H1 (cell line): ENCODE measurements around the gene DIPK1A. TPM values are rescaled to one million over a fixed set of nuclear protein-coding genes. Genes with fewer than 3 reads are reported as not detected.

Experiments
- CTCF ChIA-PET: fragments of 300-600 bp; sonication (Branson Sonifier 250); formaldehyde crosslinking; loops from one replicate; lab custom pipeline; 2021; ENCODE audit not compliant: partially characterized antibody; lab: Charles Lee
- POLR2A ChIA-PET: fragments of 300-600 bp; sonication (Branson Sonifier 250); formaldehyde crosslinking; loops from one replicate; lab custom pipeline; 2021; ENCODE audit warnings: inconsistent platforms; ENCODE audit not compliant: partially characterized antibody; lab: Charles Lee
- DNase-seq, 2 experiments: peaks; one replicate each; pipeline versions ENCODE4 v3.0.0 to v3.0.0-alpha.2; 2010 to 2022; ENCODE audit warnings: low spot score in 2 of 2, low read depth in 1 of 2, mixed read lengths in 1 of 2
- FAIRE-seq: peaks from 2 replicates; lab custom pipeline; 2011; peaks lifted over from hg19 to GRCh38; lab: Jason Lieb, UNC
- H2AFZ ChIP-seq: 2 replicates; pipeline ENCODE4 v1.8.1; 2012; ENCODE audit warnings: low read length, inconsistent platforms
- H2AK5ac ChIP-seq: 2 replicates; pipeline ENCODE4 v1.6.1; 2013; ENCODE audit warnings: low read depth, low read length
- H2BK120ac ChIP-seq: replicated peaks from 2 replicates; pipeline ENCODE3; 2013; ENCODE audit warnings: low read depth, low read length, inconsistent platforms
- H2BK12ac ChIP-seq: 2 replicates; pipeline ENCODE4 v1.6.1; 2013; ENCODE audit warnings: low read depth, low read length
- H2BK15ac ChIP-seq: 2 replicates; pipeline ENCODE4 v1.6.1; 2013; ENCODE audit warnings: low read length
- H2BK20ac ChIP-seq: 2 replicates; pipeline ENCODE4 v1.6.1; 2013; ENCODE audit warnings: low read length
- H2BK5ac ChIP-seq: 2 replicates; pipeline ENCODE4 v1.6.1; 2013; ENCODE audit warnings: low read depth, low read length
- H3K14ac ChIP-seq: 2 replicates; pipeline ENCODE4 v1.6.1; 2013; ENCODE audit warnings: inconsistent platforms; ENCODE audit not compliant: insufficient read length
- H3K18ac ChIP-seq: 2 replicates; pipeline ENCODE4 v1.6.1; 2013; ENCODE audit warnings: low read length; ENCODE audit errors: extremely low read depth
- H3K23ac ChIP-seq: 2 replicates; pipeline ENCODE4 v1.6.1; 2013; ENCODE audit warnings: inconsistent platforms; ENCODE audit not compliant: insufficient read length
- H3K23me2 ChIP-seq: 2 replicates; pipeline ENCODE4 v1.6.1; 2013; ENCODE audit warnings: low read depth, low read length
- H3K27ac ChIP-seq: 2 replicates; pipeline ENCODE4 v1.6.1; 2011; ENCODE audit warnings: low read depth, low read length, inconsistent platforms
- H3K27me3 ChIP-seq, 4 experiments: replicated peaks in 1 of 4; 1 replicate in 1 of 4; 2 replicates in 3 of 4; pipeline versions ENCODE4 v1.6.1 to v1.8.1; 2011 to 2013; ENCODE audit warnings: low read length in 3 of 4, mild to moderate bottlenecking in 3 of 4, inconsistent platforms in 2 of 4, mixed read lengths in 2 of 4, moderate library complexity in 1 of 4; ENCODE audit not compliant: control insufficient read depth in 3 of 4, insufficient read depth in 3 of 4; ENCODE audit errors: extremely low read depth in 1 of 4
- H3K36me3 ChIP-seq, 4 experiments: 2 replicates each; pipeline versions ENCODE4 v1.6.1 to v1.8.1; 2011 to 2013; ENCODE audit warnings: mild to moderate bottlenecking in 4 of 4, low read length in 3 of 4, moderate library complexity in 2 of 4, control low read depth in 1 of 4, inconsistent platforms in 1 of 4; ENCODE audit not compliant: insufficient read depth in 4 of 4, control insufficient read depth in 2 of 4
- H3K4ac ChIP-seq: replicated peaks from 2 replicates; pipeline ENCODE3; 2013; ENCODE audit warnings: low read length, low read depth, mixed read lengths, inconsistent platforms; ENCODE audit not compliant: insufficient read length
- H3K4me1 ChIP-seq, 4 experiments: replicated peaks in 1 of 4; 1 replicate in 1 of 4; 2 replicates in 3 of 4; pipeline versions ENCODE4 v1.6.1 to v1.8.1; 2011 to 2013; ENCODE audit warnings: low read length in 3 of 4, inconsistent platforms in 2 of 4, mixed read lengths in 1 of 4; ENCODE audit not compliant: insufficient read depth in 4 of 4, control insufficient read depth in 3 of 4
- H3K4me2 ChIP-seq, 2 experiments: 2 replicates each; pipeline versions ENCODE4 v1.6.1 to v1.8.1; 2011 to 2013; ENCODE audit warnings: low read depth in 2 of 2, low read length in 2 of 2, control low read depth in 1 of 2, inconsistent platforms in 1 of 2, mild to moderate bottlenecking in 1 of 2; ENCODE audit not compliant: insufficient read depth in 1 of 2
- H3K4me3 ChIP-seq, 4 experiments: fragments of 200-600, 300-600 bp in 1 of 4; sonication (generic), shearing (Covaris generic), sonication (Bioruptor Twin) in 1 of 4; 2 replicates each; pipeline versions ENCODE4 v1.5.1 to v1.8.1; 2011 to 2016; ENCODE audit warnings: low read length in 4 of 4, low read depth in 3 of 4, control low read depth in 2 of 4, inconsistent platforms in 2 of 4, mild to moderate bottlenecking in 2 of 4, mixed read lengths in 1 of 4, moderate library complexity in 1 of 4; ENCODE audit not compliant: insufficient read depth in 2 of 4; ENCODE audit errors: extremely low read depth in 1 of 4
- H3K56ac ChIP-seq: replicated peaks from 2 replicates; pipeline ENCODE3; 2013; ENCODE audit warnings: low read depth, mild to moderate bottlenecking, mixed read lengths, low read length, inconsistent platforms; ENCODE audit not compliant: insufficient read length
- H3K79me1 ChIP-seq: 2 replicates; pipeline ENCODE4 v1.6.1; 2013; ENCODE audit warnings: low read depth, low read length, control low read depth
- H3K79me2 ChIP-seq, 2 experiments: 2 replicates each; pipeline versions ENCODE4 v1.6.1 to v1.8.1; 2012 to 2013; ENCODE audit warnings: low read length in 2 of 2, mild to moderate bottlenecking in 2 of 2, inconsistent platforms in 1 of 2; ENCODE audit not compliant: insufficient read depth in 2 of 2, control insufficient read depth in 1 of 2
- H3K9ac ChIP-seq, 4 experiments: replicated peaks in 1 of 4; 1 replicate in 1 of 4; 2 replicates in 3 of 4; pipeline versions ENCODE4 v1.6.1 to v1.8.1; 2011 to 2013; ENCODE audit warnings: low read depth in 3 of 4, low read length in 3 of 4, control low read depth in 2 of 4, mild to moderate bottlenecking in 2 of 4, moderate library complexity in 2 of 4, inconsistent platforms in 1 of 4; ENCODE audit errors: extremely low read depth in 1 of 4
- H3K9me3 ChIP-seq, 2 experiments: 2 replicates each; pipeline versions ENCODE4 v1.6.1 to v1.8.1; 2012 to 2013; ENCODE audit warnings: mild to moderate bottlenecking in 2 of 2, moderate library complexity in 2 of 2, control low read depth in 1 of 2, inconsistent platforms in 1 of 2, low read depth in 1 of 2, low read length in 1 of 2, mixed read lengths in 1 of 2; ENCODE audit not compliant: insufficient read depth in 2 of 2
- H4K20me1 ChIP-seq, 2 experiments: replicated peaks in 1 of 2; 2 replicates each; pipeline versions ENCODE3 to v1.8.1; 2011 to 2013; ENCODE audit warnings: inconsistent platforms in 2 of 2, low read length in 2 of 2, mild to moderate bottlenecking in 1 of 2; ENCODE audit not compliant: insufficient read depth in 2 of 2, control insufficient read depth in 1 of 2
- H4K5ac ChIP-seq: 2 replicates; pipeline ENCODE4 v1.6.1; 2013; ENCODE audit warnings: low read length, low read depth, mixed read lengths, inconsistent platforms; ENCODE audit not compliant: insufficient read length
- H4K8ac ChIP-seq: 2 replicates; pipeline ENCODE4 v1.8.0; 2013; ENCODE audit warnings: mild to moderate bottlenecking, moderate library complexity, low read length, inconsistent platforms; ENCODE audit not compliant: insufficient read depth; ENCODE audit errors: extremely low read depth
- H4K91ac ChIP-seq: replicated peaks from 2 replicates; pipeline ENCODE3; 2013; ENCODE audit warnings: low read length, mixed read lengths, inconsistent platforms; ENCODE audit not compliant: insufficient read length
- ASH2L ChIP-seq: fragments of 200-600, 300-600 bp; sonication (generic); IDR thresholded peaks from one replicate; pipeline ENCODE4 v1.7.1; 2017; ENCODE audit warnings: low read length
- ATF3 ChIP-seq: IDR thresholded peaks from 2 replicates; pipeline ENCODE4 v1.6.1; 2011; ENCODE audit warnings: low read depth, mild to moderate bottlenecking, low read length; ENCODE audit not compliant: insufficient read depth
- JUND ChIP-seq: IDR thresholded peaks from 2 replicates; pipeline ENCODE4 v1.6.1; 2011; ENCODE audit warnings: mild to moderate bottlenecking, improper control_type of control experiment, low read length
- SP1 ChIP-seq: IDR thresholded peaks from 2 replicates; pipeline ENCODE4 v1.6.1; 2011; ENCODE audit warnings: low read depth, low read length
- SRF ChIP-seq: IDR thresholded peaks from 2 replicates; pipeline ENCODE4 v1.6.1; 2011; ENCODE audit warnings: mild to moderate bottlenecking, low read depth, low read length, moderate library complexity
- TAF1 ChIP-seq: IDR thresholded peaks from 2 replicates; pipeline ENCODE4 v1.6.1; 2011; ENCODE audit warnings: mild to moderate bottlenecking, low read depth, low read length
- YY1 ChIP-seq: IDR thresholded peaks from 2 replicates; pipeline ENCODE4 v1.6.1; 2011; ENCODE audit warnings: low read depth, mild to moderate bottlenecking, low read length
- WGBS, 2 experiments: shearing (Covaris generic) in 1 of 2; methylation state at CpG; one replicate each; pipeline versions ENCODE4 v1.1.6 to v1.1.7; 2013 to 2015; ENCODE audit warnings: low lambda C conversion rate in 2 of 2, mixed read lengths in 2 of 2, inconsistent platforms in 1 of 2, low coverage in 1 of 2, missing lambda C conversion rate in 1 of 2; ENCODE audit not compliant: insufficient replicate concordance in 2 of 2, insufficient coverage in 1 of 2, insufficient read length in 1 of 2; ENCODE audit errors: extremely low coverage in 1 of 2, missing lambda C conversion rate in 1 of 2; 5-methylcytosine and 5-hydroxymethylcytosine counted together
- polyA plus RNA-seq, 7 experiments: library from polyadenylated mRNA; depleted of rRNA in 3 of 7; stranded (reverse) in 5 of 7; unstranded in 2 of 7; fragments of >200 nt in 5 of 7; fragments of 200-250 nt in 2 of 7; gene quantifications; 1 replicate in 5 of 7; 2 replicates in 1 of 7; 4 replicates in 1 of 7; pipeline versions ENCODE4 v1.2.1 to v1.2.3, GENCODE V29; 2011 to 2013; ENCODE audit warnings: missing spikeins in 2 of 7, mixed read lengths in 2 of 7
- total RNA-seq: library from RNA; stranded (reverse); fragmentation: NEBNext Ultra II Directional; extraction: Animal tissue kit (Norgen Biotek cat#: 25700); gene quantifications from 2 replicates; pipeline ENCODE4 v1.2.1, GENCODE V29; 2021

DIPK1A gene
- total and polyA plus RNA-seq, 2 of the 8 experiments (the other 6 are each of a cell fraction or from before 2014, with no cell fraction given) = 2.5 to 5.0 TPM

GRCh38 chr1:92961896-92962752 is 862 bp upstream of the DIPK1A start:
- Histone ChIP-seq H3K27ac (peak overlapping the region; percentile 72; the same call in 1 of the 2 replicates), H3K27me3 (peaks cover 0 to 7% (median 2%) of the 10 kb centered on the region in 4 experiments; a peak in 4 of 7 replicates), H4K20me1 (no peaks in the 10 kb centered on the region), H3K18ac (peak overlapping the region; percentile 87), H2AK5ac (no peak overlapping the region), H3K23ac (no peak overlapping the region), H3K56ac (peak overlapping the region; percentile 56), H2BK12ac (no peak overlapping the region; the same call in 1 of the 2 replicates), H4K91ac (no peak overlapping the region), H3K9ac (peak overlapping the region; percentile 37 to 60 (median 44); a peak in 6 of 7 replicates), H4K5ac (peak overlapping the region; percentile 58), H3K79me1 (no peaks in the 10 kb centered on the region), H3K79me2 (no peaks in the 10 kb centered on the region), H2AFZ (peak overlapping the region; percentile 28; the same call in 1 of the 2 replicates), H3K4me2 (peak overlapping the region; percentile 95 to 96), H3K36me3 (no peaks in the 10 kb centered on the region), H3K14ac (no peak overlapping the region), H3K23me2 (peaks cover 11% of the 10 kb centered on the region), H2BK120ac (no peak overlapping the region), H3K4ac (no peak overlapping the region), H3K9me3 (no peaks in the 10 kb centered on the region), H2BK5ac (peak overlapping the region; percentile 90; the same call in 1 of the 2 replicates), H2BK15ac (no peak overlapping the region), H3K4me3 (peak overlapping the region; percentile 68 to 81 (median 76)), H3K4me1 (peaks cover 0 to 4% (median 1%) of the 10 kb centered on the region in 4 experiments; a peak in 4 of 7 replicates), H2BK20ac (no peak overlapping the region), H4K8ac (peak overlapping the region; percentile 75; the same call in 1 of the 2 replicates)
- DNase-seq (no peak), FAIRE-seq (peak; percentile 81)
- CTCF ChIA-PET = interaction anchor here (1.0 to 6.9 kb wide), 9 partner anchors 9 to 104 kb away, joined by 4 to 61 read pairs (median 12); no protein-coding TSS in a partner anchor
- 4% methylated on average over 20 of the region's 32 CpGs; no CpG with 5 or more reads in 1 of the 2 experiments for WGBS, 2 experiments
- TF ChIP-seq SP1 (0 out of 2 replicates have a peak, but pooled peaks have one; percentile 14), YY1 (no peak), ASH2L (peak; percentile 59), TAF1 (peak; percentile 51), SRF (peak; percentile 72; the same call in 1 of the 2 replicates), JUND (peak; percentile 38; the same call in 1 of the 2 replicates), ATF3 (no peak)
- POLR2A ChIA-PET = interaction anchor here (0.5 to 2.7 kb wide), 15 partner anchors 9 to 256 kb away, joined by 3 to 16 read pairs (median 4); partner anchors contain the start of genes MTF2 and RPL5
